22Rv1 (cell line): ENCODE data around the gene ANKDD1B.

Source experiments
- CTCF ChIP-seq: fragments of 450-650 bp; IDR thresholded peaks from 2 replicates; pipeline ENCODE4 v1.5.1; 2017; ENCODE audit warnings: mild to moderate bottlenecking
- ZFX ChIP-seq: fragments of 450-650 bp; IDR thresholded peaks from 2 replicates; pipeline ENCODE4 v1.6.1; 2017; ENCODE audit warnings: antibody characterized with exemption, borderline replicate concordance

- no peak for TF ChIP-seq CTCF
- no peak for TF ChIP-seq ZFX
These were observed 2.9 kb downstream of the ANKDD1B start for GRCh38 chr5:75614176-75614575.
